Stimulated activated CD8-positive, alpha-beta memory T cell treated with anti-CD3 and anti-CD28 coated beads, Interleukin-2, amount 100 ng/mL, for 48 hours (primary cell): ENCODE results near the gene AURKAIP1.
A peak's percentile ranks its signal among the peaks of the same experiment; 100 is the strongest.
"Not testable (repeated sequence)": the region's sequence is repeated elsewhere in the genome, so short reads cannot be mapped to it uniquely, and the experiment has no call there.

Experiments used
- DNase-seq, 2 donors: peaks; one replicate each; pipeline ENCODE4 v3.0.0-alpha.2; 2020; ENCODE audit warnings: low read depth in 2 of 2

AURKAIP1 gene

DNA sequence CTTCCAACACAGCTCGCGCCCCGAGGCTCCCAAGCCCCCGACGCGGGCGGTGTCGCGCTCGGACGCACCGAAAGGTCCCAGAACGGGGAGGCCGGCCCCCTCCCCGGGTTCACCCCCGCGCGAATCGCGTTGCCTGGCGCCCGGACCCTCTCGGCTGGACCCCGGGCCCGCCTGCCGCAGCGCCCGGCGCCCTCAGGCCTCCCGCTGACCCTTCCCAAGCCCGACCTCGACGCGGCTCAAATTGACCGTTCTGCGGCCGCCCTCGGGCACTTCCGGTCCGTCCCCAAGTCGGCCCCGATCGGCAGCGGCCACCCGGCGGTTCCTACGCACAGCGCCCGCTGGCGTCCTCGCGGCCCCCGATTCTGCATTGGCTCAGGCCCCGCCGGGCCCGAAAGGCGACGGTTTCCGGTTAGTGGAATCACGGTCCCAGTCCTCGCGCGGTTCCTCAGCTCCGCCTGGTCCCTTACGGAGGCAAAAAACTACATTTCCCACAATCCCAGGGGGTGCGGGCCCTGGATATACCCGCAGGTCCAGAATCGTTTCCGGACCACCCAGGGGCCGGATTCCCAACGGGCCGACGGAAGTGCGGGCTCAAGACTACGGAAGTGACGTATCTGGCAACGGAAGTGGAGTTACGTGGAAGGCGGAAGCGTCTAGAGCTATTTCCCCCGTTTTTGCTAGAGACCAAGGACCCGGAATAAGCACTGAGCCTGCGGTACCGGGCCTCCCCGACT, at the start of gene AURKAIP1:
Gene AURKAIP1, minus strand, starts transcription at position 279 of the 734 bp plus-strand sequence. CDS start 451 bp downstream, outside the sequence.
- peak; percentile 90 to 92 for DNase-seq

DNA sequence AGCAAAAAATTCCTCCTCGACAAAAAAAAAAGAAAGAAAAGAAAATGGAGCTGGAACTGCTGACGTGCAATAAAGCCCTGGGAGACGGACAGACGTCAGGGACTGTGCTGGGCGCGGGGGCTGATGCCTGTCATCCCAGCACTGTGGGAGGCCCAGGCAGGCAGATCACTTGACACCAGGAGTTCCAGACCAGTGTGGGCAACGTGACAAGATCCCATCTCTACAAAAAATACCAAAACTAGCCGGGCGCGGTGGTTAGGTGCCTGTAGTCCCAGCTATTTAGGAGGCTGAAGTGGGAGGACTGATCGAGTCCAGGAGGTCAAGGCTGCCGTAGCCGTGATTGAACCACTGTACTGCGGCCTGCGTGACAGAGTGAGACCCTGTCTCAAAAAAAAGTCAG, 49.7 kb upstream of the AURKAIP1 start:
- no peak for DNase-seq

DNA sequence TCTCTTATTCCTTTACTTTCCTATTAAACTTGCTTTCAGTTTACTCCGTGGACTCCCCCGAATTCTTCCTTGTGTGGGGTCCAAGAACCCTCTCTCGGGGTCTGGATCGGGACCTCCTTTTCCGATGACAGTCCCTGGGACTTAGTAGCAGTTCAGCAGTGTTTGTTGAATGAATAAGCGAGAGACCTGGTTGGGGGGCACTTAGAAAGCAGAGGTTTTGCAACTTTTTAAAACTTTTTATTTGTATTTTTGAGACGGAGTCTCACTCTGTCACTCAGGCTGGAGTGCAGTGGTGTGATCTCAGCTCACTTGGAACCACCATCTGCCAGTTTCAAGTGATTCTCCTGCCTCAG, 48.2 kb upstream of the AURKAIP1 start:
- no peak for DNase-seq

DNA sequence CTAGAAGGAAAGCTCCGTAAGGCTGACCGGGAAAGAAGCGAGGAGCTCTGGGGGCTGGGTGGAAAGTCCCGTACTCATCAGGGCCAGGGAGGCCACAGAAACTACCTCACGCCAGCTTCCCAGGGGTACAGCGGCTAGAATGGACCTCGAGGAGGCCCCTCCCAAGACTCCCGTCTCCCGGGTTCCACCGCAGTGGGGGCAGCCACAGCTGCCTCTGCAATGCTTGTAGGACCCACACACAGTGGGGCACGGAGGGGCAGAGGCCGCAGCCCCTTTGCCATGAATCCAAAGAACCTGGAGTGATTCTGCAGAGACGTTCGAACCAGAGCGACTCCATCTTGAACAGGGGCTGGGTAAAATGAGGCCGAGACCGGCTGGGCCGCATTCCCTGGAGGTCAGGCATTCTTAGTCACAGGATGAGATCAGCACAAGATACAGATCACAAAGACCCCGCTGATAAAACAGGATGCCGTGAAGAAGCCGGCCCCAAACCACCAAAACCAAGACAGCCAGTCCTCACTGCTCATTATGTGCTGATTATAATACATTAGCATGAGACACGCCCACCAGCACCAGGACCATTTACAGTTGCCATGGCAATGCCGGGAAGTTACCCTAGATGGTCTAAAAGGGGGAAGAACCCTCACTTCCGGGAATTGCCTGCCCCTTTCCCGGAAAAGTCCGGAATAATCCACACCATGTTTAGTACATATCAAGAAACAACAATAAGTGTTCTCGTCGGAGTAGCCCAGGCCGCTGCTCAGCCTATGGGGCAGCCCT, 47.6 kb upstream of the AURKAIP1 start:
- DNase-seq = no peak

DNA sequence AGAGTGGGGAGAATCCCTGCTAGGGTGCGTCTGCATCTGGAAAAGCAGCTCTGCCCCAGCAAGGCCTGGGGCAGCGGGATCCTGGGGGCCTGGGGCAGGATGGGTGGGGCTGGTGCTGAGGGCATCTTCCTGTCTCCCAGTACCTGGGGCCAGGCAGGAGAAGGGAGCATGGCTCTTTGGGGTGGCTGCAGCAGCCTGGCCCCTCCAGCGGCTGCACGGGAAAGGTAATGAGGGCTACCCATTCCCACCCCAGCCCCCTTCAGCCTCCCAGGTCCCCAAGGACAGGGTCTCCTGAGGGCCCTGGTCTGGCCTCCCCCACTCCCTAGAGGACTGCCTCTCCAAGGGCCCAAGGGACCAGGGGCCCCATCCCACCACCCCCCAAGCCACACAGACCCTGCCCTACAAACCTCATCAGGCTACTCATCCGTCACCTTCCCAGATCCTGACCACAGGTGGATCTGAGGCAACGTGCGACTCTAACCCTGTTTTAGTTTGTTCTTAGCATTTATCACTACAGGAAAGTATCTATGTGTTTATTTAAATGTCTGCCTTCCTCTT, 47.0 kb upstream of the AURKAIP1 start:
- no peak for DNase-seq

DNA sequence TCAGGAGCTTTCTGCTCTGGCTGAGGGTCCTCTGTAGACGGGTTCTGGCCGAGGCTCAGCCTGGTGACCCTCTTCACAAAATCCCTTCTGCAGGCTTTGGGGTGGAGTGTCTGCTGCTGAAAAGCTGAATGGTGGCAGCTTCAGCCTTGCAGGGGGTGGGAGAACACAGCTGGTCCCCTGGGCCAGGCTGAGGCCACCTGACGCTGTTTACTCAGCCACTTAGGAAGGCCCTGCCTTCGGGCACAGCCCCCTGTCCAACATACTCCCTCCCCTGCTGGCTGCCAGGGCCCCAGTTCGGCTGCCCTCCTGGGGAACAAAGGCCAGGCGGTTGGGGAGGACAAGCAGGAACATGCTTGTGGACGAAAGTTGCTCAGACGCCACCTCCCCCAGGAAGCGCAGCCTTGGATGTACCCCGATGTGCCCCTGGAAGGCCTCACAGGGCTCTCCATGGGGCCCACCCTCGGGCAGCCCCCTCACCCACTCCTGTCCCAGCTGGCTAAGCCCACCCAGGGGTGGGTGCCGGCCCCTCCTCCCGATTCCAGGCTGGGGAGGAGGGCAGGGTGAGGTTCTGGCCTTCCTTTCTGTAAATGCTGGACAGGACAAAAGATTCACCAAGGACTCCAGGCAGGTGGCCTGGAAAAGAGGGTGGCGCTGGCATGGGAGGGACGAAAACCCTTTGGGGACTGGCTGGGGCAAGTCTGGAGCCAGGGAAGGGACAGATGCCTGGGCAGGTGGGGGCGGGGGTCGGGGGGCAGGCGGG, 46.3 kb upstream of the AURKAIP1 start, which contains the start of gene ANKRD65:
Gene ANKRD65, minus strand, starts transcription at position 130 of the 760 bp plus-strand sequence. CDS start 271 bp downstream, outside the sequence.
- no peak for DNase-seq

DNA sequence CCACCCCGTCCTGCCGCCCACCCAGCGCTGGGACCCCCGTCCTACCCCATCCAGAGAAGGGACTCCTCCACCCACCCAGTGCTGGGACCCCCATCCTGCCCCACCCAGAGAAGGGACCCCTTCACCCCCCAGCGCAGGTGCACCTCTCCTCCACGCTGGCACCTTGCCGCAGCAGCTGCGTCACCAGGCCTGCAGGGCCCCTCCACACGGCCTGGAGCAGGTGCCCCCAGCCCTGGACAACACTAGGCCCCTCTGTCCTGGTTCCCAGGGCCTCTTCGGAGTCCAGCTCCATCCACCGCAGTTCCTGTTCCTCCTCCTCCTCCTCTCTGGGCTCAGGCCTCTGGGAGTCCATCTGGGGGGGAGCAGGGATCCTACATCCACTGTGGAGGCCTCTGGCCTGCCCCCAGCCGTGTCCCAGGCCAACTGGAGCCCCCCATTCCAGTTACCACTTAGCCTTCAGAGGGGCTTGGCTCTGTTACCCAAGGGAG, 45.7 kb upstream of the AURKAIP1 start:
- no peak for DNase-seq

DNA sequence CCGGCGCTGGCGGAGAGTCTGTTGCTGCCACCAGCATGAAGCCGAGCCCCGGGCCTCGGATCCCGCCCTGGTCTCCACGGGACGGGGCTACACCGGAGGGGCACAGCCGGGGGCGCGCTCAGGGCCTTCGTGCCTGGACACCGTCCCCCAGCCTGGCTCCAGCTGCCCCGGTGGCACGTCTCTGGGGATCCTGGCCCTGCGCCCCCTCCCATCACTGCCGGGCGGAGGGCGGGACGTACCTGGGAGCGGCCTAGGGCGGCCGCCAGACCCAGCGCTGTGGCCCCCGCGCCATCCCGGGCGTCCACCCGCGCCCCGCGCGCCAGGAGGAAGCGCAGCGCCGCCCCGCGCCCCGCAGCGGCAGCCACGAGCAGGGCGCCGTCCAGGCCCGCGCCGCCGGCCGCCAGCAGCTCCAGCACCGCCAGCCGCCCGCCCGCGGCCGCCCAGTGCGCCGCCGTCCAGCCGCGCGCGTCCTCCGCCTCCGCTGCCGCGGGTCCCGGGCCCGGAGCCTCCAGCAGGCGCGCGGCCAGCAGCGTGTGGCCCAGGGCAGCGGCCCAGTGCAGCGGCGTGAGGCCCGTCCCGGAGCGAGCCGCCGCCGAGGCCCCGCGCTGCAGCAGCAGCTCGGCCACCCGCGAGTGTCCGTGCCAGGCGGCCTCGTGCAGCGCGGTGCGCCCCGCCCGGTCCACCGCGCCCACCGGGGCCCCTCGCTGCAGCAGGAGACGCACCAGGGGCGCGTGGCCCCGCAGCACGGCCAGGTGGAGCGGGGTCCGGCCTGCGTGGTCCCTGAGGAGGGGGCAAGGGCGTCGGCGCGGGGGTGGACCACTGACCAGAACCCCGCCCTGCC, 45.0 kb upstream of the AURKAIP1 start:
- DNase-seq = no peak

DNA sequence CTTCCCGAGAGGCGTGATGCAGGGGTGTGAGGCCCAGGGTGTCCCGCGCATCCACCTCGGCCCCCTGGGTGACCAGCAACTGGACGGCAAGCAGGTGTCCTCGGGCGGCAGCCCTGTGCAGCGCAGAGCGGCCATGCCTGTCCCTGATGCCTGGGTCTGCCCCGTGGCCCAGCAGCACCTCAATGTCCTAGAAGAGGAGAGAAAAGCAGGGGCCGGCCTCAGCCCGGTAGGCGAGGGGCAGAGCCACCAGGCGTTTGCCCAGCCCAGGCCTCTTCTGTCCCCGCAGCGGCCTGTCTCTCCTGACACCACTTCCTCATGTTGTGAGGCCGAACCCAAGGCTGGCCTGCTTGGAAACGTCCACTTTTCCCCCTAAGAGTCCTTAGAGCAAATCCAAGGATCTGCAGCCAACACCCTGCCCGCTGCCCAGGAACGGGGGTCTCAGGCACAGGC, 44.4 kb upstream of the AURKAIP1 start:
- no peak for DNase-seq

DNA sequence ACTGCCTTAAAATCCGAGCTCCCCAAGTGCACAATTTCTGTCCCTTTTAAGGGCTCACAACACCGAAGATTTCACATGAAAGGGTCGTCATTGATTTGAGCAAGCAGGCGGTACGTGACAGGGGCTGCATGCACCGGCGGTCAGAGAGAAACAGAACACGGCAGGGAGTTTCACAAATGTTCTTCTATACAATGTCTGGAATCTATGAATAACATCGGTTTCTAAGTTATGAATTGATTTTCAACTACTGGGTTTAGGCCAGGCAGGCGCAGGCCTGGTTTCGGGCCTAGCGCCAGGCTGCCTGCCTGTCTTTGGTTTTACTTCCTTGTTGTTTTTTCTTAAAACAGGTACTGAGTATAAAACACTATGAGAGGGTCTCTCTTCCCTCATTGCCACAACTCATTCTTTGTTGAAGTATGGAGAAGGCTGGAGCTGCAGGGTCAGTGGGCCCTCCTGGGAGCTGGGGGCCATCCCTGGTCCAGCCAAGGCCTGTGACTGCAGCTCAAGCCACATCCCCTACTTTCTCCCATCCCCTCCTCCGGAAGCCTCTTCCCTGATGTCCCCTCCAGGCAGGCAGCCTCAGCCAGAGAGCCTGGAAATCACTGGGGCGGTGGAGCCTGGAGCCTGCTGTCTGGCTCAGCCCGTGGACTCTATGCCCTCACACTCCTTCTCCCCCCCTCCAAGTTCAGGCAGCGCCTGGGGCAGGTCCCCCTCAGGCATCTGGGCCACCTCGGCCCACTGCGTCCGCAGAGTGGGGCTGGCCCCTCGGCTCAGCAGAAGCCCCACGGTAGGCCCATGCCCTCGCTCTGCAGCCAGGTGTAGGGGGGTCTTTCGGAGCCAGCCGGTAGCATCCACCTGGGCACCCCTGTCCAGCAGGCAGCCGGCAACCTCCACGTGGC, 43.7 kb upstream of the AURKAIP1 start:
- no peak for DNase-seq

DNA sequence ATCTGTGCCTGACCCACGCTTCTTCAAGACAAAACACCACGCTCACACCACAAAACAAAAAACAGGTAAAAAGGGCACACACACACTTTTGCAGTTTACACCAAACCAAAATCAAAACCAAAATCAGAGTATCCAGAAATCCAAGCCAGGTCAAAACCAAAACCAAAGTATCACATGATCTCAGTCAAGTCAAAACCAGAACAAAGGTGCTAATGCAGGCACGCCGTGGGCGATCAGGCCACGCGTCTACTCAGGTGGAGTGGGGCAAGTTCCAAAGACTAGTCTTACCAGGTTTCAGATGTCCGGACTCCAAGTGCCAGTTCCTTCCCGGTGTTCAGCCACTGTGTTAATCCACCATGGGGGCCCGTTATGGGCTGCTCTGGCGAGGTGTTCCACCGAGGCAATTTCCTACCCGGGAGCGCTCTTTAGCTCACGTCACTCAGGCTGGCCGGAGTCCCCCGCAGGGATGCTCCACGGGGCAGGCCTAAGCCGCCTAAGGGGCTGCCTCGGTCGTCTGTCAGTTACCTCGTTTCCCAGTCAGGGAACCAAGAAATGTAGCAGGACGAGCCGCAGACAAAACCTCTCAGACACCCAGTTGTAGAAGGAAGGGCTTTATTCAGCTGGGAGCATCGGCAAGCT, 42.9 kb upstream of the AURKAIP1 start:
- DNase-seq = not testable (repeated sequence)

DNA sequence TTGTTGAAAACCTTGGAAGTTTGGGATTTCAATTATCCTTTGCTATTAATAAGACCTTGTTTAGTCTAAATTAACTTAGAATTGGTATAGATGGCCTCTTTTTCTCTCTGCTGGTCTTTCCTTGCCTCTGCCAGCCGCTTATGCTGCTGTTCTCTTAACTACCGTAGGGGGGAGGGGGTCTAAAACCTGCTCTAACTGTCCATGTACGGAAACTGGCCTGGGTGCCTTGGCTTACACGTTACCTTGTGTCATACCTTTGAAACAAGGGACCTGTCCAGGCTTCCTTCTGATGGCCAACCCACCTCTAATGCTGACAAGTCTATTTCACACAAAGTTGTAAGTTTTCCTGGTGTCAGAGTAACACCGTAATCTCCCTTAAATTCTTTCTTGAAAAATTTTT, 42.4 kb upstream of the AURKAIP1 start:
- DNase-seq = not testable (repeated sequence)

DNA sequence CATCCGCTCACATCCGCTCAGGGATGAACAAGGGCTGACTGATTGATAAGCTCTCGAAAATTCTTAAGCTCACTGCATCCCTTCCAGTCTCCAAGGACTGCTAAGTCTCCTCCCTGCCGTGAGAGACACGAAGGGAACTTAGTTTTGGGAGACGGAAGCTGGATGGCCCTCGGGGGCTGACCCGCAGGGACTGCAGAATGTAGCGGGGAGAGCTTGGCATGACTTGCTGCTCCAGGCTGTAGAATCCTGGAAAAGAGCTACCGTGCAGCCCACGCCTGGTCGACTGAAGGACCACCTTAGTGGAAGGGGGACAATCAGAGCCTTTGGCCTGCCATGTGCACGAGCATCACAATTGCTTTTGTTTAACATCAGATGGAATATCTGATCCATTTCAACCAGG, 40.7 kb upstream of the AURKAIP1 start:
- no peak for DNase-seq

DNA sequence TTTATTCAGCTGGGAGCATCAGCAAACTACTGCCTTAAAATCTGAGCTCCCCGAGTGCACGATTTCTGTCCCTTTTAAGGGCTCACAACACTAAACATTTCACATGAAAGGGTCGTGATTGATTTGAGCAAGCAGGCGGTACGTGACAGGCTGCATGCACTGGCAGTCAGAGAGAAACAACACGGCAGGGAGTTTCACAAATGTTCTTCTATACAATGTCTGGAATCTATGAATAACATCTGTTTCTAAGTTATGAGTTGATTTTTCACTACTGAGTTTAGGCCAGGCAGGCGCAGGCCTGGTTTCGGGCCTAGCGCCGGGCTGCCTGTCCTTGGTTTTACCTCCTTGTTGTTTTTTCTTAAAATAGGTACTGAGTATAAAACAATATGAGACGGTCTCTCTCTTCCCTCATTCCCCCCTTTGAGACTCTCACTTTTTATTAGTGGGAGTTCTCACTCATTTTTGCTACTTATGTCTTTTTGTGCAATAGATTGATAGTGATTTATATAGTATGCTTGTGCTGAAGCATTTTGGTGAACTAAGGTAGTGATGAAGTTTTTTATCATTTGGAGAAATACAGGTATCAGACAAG, 37.4 kb upstream of the AURKAIP1 start:
- not testable (repeated sequence) for DNase-seq

DNA sequence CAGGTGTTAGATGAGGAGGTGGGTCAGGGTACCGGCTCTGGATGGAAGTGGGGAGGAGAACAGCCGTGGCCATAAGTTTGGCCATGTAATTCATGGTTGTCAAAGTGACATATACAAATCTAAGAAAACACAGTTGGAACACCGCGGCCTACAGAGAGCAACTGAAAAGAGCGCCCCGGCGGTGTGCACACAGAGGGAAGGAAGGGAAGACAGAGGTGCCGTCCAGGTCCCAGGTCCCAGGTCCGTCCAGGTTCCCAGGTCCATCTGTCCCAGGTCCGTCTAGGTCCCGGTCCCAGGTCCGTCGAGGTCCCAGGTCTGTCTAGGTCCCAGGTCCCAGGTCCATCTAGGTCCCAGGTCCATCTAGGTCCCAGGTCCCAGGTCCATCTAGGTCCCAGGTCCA, 36.6 kb upstream of the AURKAIP1 start:
- DNase-seq = no peak

DNA sequence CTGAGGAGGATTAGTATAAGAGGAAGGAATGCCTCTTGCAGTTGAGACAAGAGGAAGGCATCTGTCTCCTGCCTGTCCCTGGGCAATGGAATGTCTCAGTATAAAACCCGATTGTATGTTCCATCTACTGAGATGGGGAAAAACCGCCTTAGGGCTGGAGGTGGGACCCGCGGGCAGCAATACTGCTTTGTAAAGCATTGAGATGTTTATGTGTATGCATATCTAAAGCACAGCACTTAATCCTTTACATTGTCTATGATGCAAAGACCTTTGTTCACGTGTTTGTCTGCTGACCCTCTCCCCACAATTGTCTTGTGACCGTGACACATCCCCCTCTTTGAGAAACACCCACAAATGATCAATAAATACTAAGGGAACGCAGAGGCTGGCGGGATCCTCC, 35.2 kb upstream of the AURKAIP1 start:
- DNase-seq = not testable (repeated sequence)

DNA sequence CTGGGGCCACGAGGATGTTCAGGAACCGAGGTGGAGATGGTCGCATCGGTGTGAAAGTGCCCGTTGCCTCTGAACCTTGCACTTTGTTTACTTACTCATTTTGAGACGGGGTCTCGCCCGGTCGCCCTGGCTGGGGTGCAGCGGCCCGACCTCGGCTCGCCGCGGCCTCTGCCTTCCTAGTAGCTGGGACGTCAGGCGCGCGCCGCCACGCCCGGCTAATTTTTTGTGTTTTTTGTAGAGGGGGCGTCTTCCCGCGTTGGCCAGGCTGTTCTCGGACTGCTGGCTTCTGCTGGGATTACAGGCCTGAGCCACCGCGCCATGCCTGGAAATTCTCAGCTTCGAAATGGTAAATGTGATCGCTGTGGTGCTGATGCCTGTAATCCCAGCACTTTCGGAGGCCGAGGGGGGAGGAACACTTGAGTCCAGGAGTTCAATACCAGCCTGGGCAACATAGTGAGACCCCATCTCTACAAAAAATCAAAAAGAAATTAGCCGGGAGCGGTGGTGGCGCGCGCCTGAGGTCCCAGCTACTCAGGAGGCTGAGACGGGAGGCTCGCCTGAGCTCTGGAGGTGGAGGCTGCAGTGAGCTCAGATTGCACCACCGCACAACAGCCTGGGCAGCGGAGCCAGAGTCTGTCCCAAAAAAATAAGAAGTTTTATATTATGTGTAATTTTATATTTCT, 32.8 kb upstream of the AURKAIP1 start:
- no peak for DNase-seq
